Amniotic stem cell (primary cell): ENCODE results near the gene PRR20A.
"Not testable (repeated sequence)": the region's sequence is repeated elsewhere in the genome, so short reads cannot be mapped to it uniquely, and the experiment has no call there.

Experiments
- DNase-seq: peaks from one replicate; lab custom pipeline; 2025; lab: John Stamatoyannopoulos, UW

Gene PRR20A

DNA sequence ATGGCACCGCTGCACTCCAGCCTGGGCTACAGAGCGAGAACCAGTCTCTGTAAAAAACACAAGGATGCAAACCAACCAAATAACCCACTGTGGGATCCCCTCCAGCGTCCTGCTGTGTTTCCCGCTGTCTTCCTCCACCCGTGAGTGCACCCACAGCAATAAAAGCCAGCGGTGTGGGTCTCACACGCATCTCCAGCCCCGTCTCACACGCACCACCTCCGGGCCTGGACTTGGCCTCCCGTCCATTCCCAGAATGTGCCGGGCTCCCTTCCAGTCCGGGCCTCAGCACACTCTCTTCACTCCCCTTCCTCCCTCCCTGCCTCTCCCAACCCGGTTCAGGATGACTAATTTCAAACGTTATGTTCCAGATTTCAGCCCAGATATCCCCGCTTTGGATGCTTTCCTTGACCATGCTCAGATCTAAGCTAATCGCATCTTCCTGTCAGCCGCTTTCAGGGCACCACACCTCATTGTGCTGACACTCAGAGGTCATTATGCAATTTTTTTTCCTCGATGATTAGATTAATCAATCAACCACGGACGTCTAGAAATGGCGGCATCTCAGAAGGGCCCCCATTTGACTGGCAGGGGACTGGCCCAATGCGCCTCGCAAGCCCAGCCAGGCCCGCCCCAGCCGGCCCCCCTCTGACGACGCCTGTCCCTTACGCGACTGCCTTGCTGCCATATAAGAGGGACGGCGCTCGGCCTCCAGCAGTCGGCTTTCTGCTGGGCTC, at the start of gene PRR20A:
TSS of gene PRR20A (plus strand) at position 684 of the 734 bp plus-strand sequence. CDS start 387 bp downstream, outside the sequence.
- DNase-seq: not testable (repeated sequence)

DNA sequence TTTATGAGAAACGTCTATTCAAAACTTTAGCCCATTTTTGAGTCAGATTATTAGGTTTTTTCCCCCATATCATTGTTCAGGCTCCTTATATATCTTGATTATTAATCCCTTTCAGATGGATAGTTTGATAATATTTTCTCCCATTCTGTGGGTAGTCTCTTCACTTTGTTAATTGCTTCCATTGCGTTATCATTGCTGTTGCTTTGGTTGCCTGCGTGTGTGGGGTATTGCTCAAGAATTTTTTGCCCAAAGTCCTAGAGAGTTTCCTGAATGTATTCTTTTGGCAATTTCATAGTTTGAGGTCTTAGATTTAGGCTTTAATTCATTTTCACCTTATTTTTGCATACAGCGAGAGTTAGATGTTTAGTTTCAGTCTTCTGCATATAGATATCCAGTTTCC, 25.8 kb upstream of the PRR20A start:
- no peak for DNase-seq

DNA sequence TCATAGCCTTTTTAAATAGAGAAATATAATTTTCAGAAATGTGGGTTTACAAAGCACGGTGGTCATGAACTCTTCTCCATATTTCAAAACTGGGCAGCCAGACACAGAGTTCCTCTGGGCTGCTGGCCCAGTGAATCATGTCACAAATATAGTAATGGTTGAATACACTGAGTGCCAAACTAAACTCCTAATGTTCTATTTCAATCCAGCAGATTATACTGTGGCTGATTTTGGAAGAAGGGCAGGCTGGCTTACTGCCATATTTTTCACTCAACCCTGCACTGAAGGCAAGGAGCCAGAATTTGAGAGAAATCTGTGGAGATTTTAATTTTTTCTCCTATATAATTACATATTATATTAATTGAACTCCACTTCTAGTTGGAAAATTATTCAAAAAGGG, 17.0 kb upstream of the PRR20A start:
- DNase-seq: no peak

DNA sequence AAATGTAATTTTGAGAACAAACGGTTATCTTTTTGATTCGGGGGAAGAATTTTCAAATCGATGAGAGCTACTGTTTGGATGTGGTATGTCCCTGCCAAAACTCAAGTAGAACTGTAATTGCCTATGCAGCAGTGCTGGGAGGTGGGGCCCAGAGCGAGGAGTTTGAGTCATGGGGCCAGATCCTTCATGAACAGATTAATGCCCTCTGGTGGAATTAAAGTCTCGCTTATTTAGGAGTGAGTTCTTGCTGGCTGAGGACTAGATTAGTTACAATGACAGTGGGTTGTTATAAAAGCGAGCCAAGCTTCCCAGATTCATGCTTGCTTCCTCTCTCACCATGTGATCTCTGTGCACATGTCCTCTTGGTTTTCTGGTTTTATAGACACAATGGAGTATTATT, 11.8 kb upstream of the PRR20A start:
- no peak for DNase-seq

DNA sequence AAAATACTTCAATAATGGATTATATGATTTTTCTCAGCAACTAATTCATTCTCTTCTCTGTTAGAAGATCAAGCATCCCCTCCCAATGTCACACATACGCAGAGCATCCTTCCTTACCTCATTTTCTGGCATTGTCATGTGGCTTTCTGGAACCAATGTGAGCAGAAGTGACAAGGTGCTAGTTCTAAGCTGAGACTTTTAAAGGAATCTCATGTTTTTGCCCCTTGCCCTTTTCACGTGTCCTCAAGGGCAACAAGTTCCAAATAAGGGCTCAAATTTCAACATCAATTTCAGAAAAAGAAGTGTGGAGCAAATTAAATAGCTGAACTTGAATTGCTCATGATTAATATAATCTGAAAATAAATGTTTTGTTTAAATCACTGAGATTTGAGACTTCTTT, 4.6 kb upstream of the PRR20A start:
- DNase-seq: no peak

DNA sequence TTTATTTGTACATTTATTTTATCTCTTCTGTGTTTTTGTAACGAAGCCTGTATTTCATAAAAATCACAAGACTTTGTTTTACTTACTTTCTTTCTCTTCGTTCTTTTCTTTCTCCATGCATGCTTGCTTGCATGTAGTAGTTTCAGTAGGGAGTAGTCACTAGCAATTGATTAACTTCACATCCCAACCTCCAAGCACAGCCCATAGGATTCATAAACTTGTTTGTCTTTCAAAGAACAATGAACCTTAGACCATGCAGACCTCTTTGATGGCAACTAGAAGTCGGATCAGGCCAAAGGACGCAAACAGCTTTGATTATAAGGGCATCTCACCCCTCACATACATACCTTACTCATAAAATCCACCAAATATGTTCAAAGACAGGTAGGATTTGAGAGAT, 3.1 kb upstream of the PRR20A start:
- DNase-seq: no peak

DNA sequence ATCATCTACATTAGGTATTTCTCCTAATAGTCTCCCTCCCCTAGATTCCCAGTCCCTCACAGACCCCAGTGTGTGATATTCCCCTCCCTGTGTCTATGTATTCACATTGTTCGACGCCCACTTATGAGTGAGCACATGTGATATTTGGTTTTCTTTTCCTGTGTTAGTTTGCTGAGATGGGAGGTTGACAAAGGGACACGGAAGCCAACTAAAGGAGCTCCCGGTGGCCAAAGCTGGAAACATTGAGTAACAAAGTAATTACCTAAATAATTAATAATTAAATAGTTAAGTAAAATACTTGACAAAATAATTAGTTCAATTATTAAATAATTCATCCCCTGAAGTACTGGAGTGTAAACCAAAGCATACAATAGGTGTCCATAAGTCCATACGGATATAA, 1.7 kb upstream of the PRR20A start:
- DNase-seq: no peak

DNA sequence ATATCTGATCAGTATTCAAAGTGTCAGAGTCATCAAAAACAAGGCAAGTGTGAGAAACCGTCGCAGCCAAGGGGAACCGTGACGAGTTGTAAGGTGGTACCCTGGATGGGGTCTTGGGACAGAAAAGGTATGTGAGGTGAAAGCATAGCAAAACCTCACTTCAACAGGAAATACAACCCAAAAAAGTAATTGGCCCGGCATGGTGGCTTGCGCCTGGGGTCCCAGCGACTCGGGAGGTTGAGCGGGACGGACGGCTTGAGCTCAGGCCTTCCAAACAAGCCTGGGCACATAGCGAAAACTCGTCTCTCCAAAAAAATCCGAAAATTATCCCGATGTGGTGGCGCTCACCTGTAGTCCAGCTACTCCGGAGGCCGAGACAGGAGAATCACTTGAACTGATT, 937 bp upstream of the PRR20A start:
- not testable (repeated sequence) for DNase-seq

DNA sequence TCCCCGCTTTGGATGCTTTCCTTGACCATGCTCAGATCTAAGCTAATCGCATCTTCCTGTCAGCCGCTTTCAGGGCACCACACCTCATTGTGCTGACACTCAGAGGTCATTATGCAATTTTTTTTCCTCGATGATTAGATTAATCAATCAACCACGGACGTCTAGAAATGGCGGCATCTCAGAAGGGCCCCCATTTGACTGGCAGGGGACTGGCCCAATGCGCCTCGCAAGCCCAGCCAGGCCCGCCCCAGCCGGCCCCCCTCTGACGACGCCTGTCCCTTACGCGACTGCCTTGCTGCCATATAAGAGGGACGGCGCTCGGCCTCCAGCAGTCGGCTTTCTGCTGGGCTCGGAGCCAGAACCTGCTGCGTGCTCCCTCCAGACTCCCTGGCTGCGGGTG, 6.5 kb downstream of the PRR20A start, which contains the start of gene PRR20B:
TSS of gene PRR20B (plus strand) at position 301 of the 400 bp plus-strand sequence. CDS start 387 bp downstream, outside the sequence.
- not testable (repeated sequence) for DNase-seq

DNA sequence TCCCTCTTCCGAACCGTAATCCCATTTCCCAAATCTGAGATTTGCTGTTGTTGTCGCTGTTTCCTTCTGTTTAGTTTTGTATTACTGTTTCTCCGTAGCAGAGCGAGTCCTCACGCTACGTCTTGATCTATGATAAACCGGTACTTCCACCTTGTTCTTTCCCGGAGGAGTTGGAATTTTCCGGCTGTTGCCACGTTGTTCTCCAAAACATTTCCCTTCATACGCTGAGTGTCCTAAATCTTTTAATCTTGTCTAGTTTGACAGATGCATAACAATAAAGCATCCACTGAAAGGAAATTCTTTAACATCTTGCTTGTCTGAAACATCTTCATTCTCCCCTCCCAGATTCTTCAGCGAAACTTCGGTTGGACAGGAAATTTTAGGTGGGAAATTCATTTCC, 7.4 kb downstream of the PRR20A start:
- DNase-seq: not testable (repeated sequence)

DNA sequence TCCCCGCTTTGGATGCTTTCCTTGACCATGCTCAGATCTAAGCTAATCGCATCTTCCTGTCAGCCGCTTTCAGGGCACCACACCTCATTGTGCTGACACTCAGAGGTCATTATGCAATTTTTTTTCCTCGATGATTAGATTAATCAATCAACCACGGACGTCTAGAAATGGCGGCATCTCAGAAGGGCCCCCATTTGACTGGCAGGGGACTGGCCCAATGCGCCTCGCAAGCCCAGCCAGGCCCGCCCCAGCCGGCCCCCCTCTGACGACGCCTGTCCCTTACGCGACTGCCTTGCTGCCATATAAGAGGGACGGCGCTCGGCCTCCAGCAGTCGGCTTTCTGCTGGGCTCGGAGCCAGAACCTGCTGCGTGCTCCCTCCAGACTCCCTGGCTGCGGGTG, 13.0 kb downstream of the PRR20A start, which contains the start of gene PRR20C:
TSS of gene PRR20C (plus strand) at position 301 of the 400 bp plus-strand sequence. CDS start 387 bp downstream, outside the sequence.
- not testable (repeated sequence) for DNase-seq

DNA sequence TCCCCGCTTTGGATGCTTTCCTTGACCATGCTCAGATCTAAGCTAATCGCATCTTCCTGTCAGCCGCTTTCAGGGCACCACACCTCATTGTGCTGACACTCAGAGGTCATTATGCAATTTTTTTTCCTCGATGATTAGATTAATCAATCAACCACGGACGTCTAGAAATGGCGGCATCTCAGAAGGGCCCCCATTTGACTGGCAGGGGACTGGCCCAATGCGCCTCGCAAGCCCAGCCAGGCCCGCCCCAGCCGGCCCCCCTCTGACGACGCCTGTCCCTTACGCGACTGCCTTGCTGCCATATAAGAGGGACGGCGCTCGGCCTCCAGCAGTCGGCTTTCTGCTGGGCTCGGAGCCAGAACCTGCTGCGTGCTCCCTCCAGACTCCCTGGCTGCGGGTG, 19.6 kb downstream of the PRR20A start, which contains the start of gene PRR20D:
TSS of gene PRR20D (plus strand) at position 301 of the 400 bp plus-strand sequence. CDS start 387 bp downstream, outside the sequence.
- DNase-seq: not testable (repeated sequence)

DNA sequence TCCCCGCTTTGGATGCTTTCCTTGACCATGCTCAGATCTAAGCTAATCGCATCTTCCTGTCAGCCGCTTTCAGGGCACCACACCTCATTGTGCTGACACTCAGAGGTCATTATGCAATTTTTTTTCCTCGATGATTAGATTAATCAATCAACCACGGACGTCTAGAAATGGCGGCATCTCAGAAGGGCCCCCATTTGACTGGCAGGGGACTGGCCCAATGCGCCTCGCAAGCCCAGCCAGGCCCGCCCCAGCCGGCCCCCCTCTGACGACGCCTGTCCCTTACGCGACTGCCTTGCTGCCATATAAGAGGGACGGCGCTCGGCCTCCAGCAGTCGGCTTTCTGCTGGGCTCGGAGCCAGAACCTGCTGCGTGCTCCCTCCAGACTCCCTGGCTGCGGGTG, 26.2 kb downstream of the PRR20A start, which contains the start of gene PRR20E:
TSS of gene PRR20E (plus strand) at position 301 of the 400 bp plus-strand sequence. CDS start 387 bp downstream, outside the sequence.
- DNase-seq: not testable (repeated sequence)

DNA sequence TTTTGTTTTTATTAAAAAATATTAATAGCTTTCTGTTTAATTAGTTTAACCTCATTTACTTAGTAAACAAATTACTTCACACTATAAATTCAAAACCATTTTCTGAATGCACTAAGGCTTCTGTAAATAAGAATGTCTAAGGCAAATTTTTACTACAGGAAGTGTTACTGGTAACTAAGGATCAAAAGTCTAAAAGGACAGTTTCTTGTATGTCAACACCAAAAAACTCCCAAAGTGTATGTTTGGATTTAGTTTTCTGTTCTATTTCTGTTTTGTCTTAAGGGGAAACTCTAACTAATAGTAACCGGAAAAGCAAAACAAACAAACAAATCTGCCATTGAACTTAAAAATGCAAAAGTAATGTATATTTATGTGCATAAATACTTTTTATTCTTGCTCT, 50.9 kb downstream of the PRR20A start:
- DNase-seq: no peak
